HL-60 (cell line): ENCODE measurements around the gene MUTYH.
"Not testable (repeated sequence)": the region's sequence is repeated elsewhere in the genome, so short reads cannot be mapped to it uniquely, and the experiment has no call there.

Source experiments
- DNase-seq, 2 experiments: peaks; one replicate each; pipeline ENCODE4 v3.0.0-alpha.2; 2010 to 2020; ENCODE audit warnings: low read depth in 1 of 2, low spot score in 1 of 2
- H3K27ac ChIP-seq: fragments of 250-450 bp; sonication (Bioruptor Pico); replicated peaks from 2 replicates; pipeline ENCODE4 v1.5.1; 2020; ENCODE audit warnings: mild to moderate bottlenecking, moderate library complexity
- H3K27me3 ChIP-seq: fragments of 250-450 bp; sonication (Bioruptor Pico); 2 replicates; pipeline ENCODE4 v1.5.1; 2021; ENCODE audit warnings: mild to moderate bottlenecking, moderate library complexity; ENCODE audit not compliant: insufficient read depth, poor library complexity, severe bottlenecking
- H3K4me3 ChIP-seq: replicated peaks from 2 replicates; pipeline ENCODE4 v1.5.1; 2011; ENCODE audit warnings: mild to moderate bottlenecking, control low read depth, low read length; ENCODE audit not compliant: insufficient read depth
- CTCF ChIP-seq: IDR thresholded peaks from one replicate; pipeline ENCODE4 v1.5.1; 2011; ENCODE audit warnings: low read length, control low read depth, inconsistent platforms; ENCODE audit not compliant: insufficient read depth
- GABPA ChIP-seq: IDR thresholded peaks from 2 replicates; pipeline ENCODE4 v1.6.1; 2012; ENCODE audit warnings: low read depth
- POLR2AphosphoS5 ChIP-seq: IDR thresholded peaks from 2 replicates; pipeline ENCODE4 v1.6.1; 2012; ENCODE audit warnings: low read depth
- SPI1 ChIP-seq: IDR thresholded peaks from 2 replicates; pipeline ENCODE4 v1.6.1; 2012; ENCODE audit warnings: low read depth, mild to moderate bottlenecking, borderline replicate concordance
- long read RNA-seq: library from polyadenylated mRNA; unstranded; transcript quantifications from one replicate; pipeline ENCODE4 v2.0.0, GENCODE V29; 2020
- TF ChIP-seq, protein P1 (sequence below): IDR thresholded peaks from 2 replicates; pipeline ENCODE4 v1.6.1; 2012; ENCODE audit warnings: low read depth; ENCODE audit not compliant: insufficient replicate concordance

Gene MUTYH
- long read RNA-seq, transcript MUTYH-206 (16 exons, 1,888 nt), result major isoform, 50 of 205 reads
- long read RNA-seq, transcript MUTYH-203 (16 exons, 1,839 nt), result minor isoform, 11 of 205 reads
- long read RNA-seq, transcript MUTYH-211 (16 exons, 1,692 nt), result minor isoform, 28 of 205 reads
- long read RNA-seq, transcript MUTYH-202 (16 exons, 1,776 nt), result minor isoform, 33 of 205 reads
- long read RNA-seq, partial matches to known transcripts, result 3 of 205 reads
- long read RNA-seq, other reads (novel, unspliced or antisense), result 60 of 205 reads

DNA sequence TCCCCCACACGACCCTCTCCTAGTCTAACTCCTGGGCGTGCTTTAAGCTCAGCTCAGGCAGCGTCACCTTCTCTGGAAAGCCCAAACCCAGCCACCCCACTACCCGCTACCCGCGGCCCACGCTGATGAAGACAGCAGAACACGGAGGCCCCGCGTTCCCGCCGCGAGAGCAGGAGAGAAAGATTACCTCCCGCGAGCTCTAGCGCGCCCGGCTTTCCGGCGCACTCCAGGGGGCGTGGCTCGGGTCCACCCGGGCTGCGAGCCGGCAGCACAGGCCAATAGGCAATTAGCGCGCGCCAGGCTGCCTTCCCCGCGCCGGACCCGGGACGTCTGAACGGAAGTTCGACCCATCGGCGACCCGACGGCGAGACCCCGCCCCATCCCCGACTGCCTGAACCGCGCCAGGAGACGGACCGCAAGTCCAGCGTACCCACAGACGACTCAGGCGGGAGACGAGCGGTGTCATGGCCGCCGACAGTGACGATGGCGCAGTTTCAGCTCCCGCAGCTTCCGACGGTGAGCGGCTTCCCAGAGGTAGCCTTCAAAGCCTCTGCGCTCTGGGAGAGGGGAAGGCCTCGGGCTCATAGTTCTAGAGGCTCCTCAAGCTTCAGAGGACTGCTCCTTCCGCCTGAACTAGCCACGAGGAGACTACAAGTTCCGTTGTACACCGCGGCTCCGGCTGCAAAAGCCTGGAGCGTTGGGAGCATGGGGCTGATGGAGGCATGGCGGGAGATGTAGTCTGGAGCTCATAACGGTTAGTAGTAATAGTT is at the start of gene MUTYH, which contains the start of gene TOE1:
MUTYH (minus strand) TSS at position 652 of the 770 bp plus-strand sequence. CDS start 5,935 bp downstream, outside the sequence.
TOE1 (plus strand) TSS at position 382 of the 770 bp plus-strand sequence; CDS start at position 465, 83 bp downstream.
- DNase-seq, result peak; percentile 95 to 98
- H3K4me3 ChIP-seq, result peak within 1 kb of the TSS; percentile 65
- H3K27ac ChIP-seq, result peak within 1 kb of the TSS; percentile 93
- TF ChIP-seq, protein P1, sequence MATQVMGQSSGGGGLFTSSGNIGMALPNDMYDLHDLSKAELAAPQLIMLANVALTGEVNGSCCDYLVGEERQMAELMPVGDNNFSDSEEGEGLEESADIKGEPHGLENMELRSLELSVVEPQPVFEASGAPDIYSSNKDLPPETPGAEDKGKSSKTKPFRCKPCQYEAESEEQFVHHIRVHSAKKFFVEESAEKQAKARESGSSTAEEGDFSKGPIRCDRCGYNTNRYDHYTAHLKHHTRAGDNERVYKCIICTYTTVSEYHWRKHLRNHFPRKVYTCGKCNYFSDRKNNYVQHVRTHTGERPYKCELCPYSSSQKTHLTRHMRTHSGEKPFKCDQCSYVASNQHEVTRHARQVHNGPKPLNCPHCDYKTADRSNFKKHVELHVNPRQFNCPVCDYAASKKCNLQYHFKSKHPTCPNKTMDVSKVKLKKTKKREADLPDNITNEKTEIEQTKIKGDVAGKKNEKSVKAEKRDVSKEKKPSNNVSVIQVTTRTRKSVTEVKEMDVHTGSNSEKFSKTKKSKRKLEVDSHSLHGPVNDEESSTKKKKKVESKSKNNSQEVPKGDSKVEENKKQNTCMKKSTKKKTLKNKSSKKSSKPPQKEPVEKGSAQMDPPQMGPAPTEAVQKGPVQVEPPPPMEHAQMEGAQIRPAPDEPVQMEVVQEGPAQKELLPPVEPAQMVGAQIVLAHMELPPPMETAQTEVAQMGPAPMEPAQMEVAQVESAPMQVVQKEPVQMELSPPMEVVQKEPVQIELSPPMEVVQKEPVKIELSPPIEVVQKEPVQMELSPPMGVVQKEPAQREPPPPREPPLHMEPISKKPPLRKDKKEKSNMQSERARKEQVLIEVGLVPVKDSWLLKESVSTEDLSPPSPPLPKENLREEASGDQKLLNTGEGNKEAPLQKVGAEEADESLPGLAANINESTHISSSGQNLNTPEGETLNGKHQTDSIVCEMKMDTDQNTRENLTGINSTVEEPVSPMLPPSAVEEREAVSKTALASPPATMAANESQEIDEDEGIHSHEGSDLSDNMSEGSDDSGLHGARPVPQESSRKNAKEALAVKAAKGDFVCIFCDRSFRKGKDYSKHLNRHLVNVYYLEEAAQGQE, result peak; percentile 76
- TF ChIP-seq GABPA (peak; percentile 68), POLR2AphosphoS5 (peak; percentile 96), SPI1 (peak; percentile 2; the same call in 1 of the 2 replicates), CTCF (no peak)
- H3K27me3 ChIP-seq, result no peaks in the 10 kb centered on the region

DNA sequence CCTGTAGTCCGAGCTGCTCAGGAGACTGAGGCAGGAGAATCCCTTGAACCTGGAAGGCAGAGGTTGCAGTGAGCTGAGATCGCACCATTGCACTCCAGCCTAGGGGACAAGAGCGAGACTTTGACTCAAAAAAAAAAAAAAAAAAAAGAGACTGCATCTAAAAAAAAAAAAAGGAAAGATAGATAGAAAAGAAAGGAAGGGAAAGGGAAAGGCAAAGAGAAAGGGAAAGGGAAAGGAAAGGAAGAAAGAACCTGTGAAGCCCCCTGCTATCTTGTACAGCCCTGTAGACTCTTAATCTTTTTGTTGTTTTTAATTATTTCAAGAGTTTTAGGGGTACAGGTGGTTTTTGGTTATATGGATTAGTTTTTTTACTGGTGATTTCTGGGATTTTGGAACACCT is 46.0 kb upstream of the MUTYH start:
- no peak overlapping the region for H3K27ac ChIP-seq
- H3K4me3 ChIP-seq, result no peak overlapping the region
- no peak for DNase-seq
- no peaks in the 10 kb centered on the region for H3K27me3 ChIP-seq
- TF ChIP-seq, protein P1, result no peak
- TF ChIP-seq SPI1, result no peak
- TF ChIP-seq POLR2AphosphoS5, result no peak
- TF ChIP-seq CTCF, result no peak
- no peak for TF ChIP-seq GABPA

GRCh38 chr1:45385302-45385701 is 45.1 kb upstream of the MUTYH start:
- no peaks in the 10 kb centered on the region for H3K27me3 ChIP-seq
- H3K4me3 ChIP-seq, result no peak overlapping the region
- DNase-seq, result no peak
- TF ChIP-seq, protein P1, result no peak
- no peak for TF ChIP-seq GABPA
- no peak for TF ChIP-seq POLR2AphosphoS5
- TF ChIP-seq CTCF, result no peak
- no peak for TF ChIP-seq SPI1
- no peak overlapping the region for H3K27ac ChIP-seq

DNA sequence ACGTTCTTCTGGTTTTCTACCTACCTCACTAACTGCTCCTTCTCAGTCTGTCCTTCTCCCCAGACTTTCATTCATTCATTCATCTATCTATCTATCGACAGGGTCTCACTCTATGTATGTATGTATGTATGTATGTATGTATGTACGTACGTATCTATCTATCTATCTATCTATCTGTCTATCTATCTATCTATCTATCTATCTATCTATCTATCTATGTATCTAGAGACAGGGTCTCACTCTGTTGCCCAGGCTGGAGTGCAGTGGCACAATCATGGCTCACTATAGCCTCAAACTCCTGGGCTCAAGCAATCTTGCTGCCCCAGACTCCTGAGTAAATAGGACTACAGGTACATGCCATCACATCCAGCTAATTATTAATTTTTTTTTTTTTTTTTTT is 44.0 kb upstream of the MUTYH start:
- not testable (repeated sequence) for H3K27me3 ChIP-seq, H3K4me3 ChIP-seq, H3K27ac ChIP-seq, DNase-seq
